HG03066 (cell line): ENCODE results near the gene MTFMT.

Source experiments
- ATAC-seq: cut with Tn5 transposase; IDR thresholded peaks from one replicate; pipeline ENCODE4 v1.9.1; 2021; ENCODE audit warnings: low read depth; ENCODE audit not compliant: unreplicated experiment

MTFMT gene

GRCh38 chr15:64989416-64990167 is 39.8 kb downstream of the MTFMT start, which contains the start of gene SPG21:
Gene SPG21, minus strand, starts transcription at chr15:64989914. Its CDS starts 6,345 bp downstream, at chr15:64983569.
- peak; percentile 98 for ATAC-seq

GRCh38 chr15:64987136-64987535 is 42.3 kb downstream of the MTFMT start:
- ATAC-seq: no peak

GRCh38 chr15:64985366-64986033 is 43.9 kb downstream of the MTFMT start:
- ATAC-seq: no peak

- ATAC-seq: no peak
These were observed 47.0 kb downstream of the MTFMT start for GRCh38 chr15:64982472-64982871.

- no peak for ATAC-seq
These were observed 47.5 kb downstream of the MTFMT start for GRCh38 chr15:64981812-64982431.

GRCh38 chr15:64979252-64979710 is 50.2 kb downstream of the MTFMT start:
- no peak for ATAC-seq

GRCh38 chr15:64975390-64975789 is 54.0 kb downstream of the MTFMT start:
- ATAC-seq: no peak

GRCh38 chr15:64970698-64971097 is 58.7 kb downstream of the MTFMT start:
- ATAC-seq: no peak

- no peak for ATAC-seq
These were observed 60.0 kb downstream of the MTFMT start for GRCh38 chr15:64969401-64969800.

GRCh38 chr15:64961013-64961412 is 68.4 kb downstream of the MTFMT start:
- no peak for ATAC-seq

GRCh38 chr15:64960153-64960552 is 69.3 kb downstream of the MTFMT start:
- ATAC-seq: no peak

- ATAC-seq: no peak
These were observed 70.3 kb downstream of the MTFMT start for GRCh38 chr15:64959128-64959527.

- ATAC-seq: no peak
These were observed 75.0 kb downstream of the MTFMT start for GRCh38 chr15:64954395-64954794.

GRCh38 chr15:64951777-64952418 is 77.5 kb downstream of the MTFMT start:
- no peak for ATAC-seq
